Amniotic stem cell (primary cell): ENCODE results near the gene LEMD1.

Experiments
- DNase-seq: peaks from one replicate; lab custom pipeline; 2025; lab: John Stamatoyannopoulos, UW

LEMD1 gene

GRCh38 chr1:205421798-205422197 lies at the start of gene LEMD1:
Gene LEMD1, minus strand, starts transcription at chr1:205422056. Its CDS starts 1,520 bp downstream, at chr1:205420536.
- DNase-seq, result no peak

- DNase-seq, result no peak
Measured at GRCh38 chr1:205470131-205470530, 48.3 kb upstream of the LEMD1 start.

GRCh38 chr1:205466595-205467220 lies 44.9 kb upstream of the LEMD1 start:
- DNase-seq, result no peak

GRCh38 chr1:205465392-205465791 lies 43.5 kb upstream of the LEMD1 start:
- DNase-seq, result no peak

GRCh38 chr1:205458777-205459566 lies 37.1 kb upstream of the LEMD1 start:
- no peak for DNase-seq

- DNase-seq, result no peak
Measured at GRCh38 chr1:205456868-205457745, 35.3 kb upstream of the LEMD1 start.

- DNase-seq, result no peak
Measured at GRCh38 chr1:205456383-205456867, 34.6 kb upstream of the LEMD1 start.

GRCh38 chr1:205455581-205456382 lies 33.9 kb upstream of the LEMD1 start, which contains the start of gene BLACAT1:
Gene BLACAT1, minus strand, starts transcription at chr1:205456045.
- no peak for DNase-seq

GRCh38 chr1:205454903-205455335 lies 33.1 kb upstream of the LEMD1 start:
- DNase-seq, result no peak

GRCh38 chr1:205453466-205453865 lies 31.6 kb upstream of the LEMD1 start:
- DNase-seq, result no peak

- DNase-seq, result no peak
Measured at GRCh38 chr1:205452933-205453332, 31.1 kb upstream of the LEMD1 start.

- DNase-seq, result no peak
Measured at GRCh38 chr1:205452364-205452763, 30.5 kb upstream of the LEMD1 start.

GRCh38 chr1:205451759-205452164 lies 29.9 kb upstream of the LEMD1 start:
- DNase-seq, result no peak

GRCh38 chr1:205451202-205451601 lies 29.3 kb upstream of the LEMD1 start:
- no peak for DNase-seq

GRCh38 chr1:205450448-205450847 lies 28.6 kb upstream of the LEMD1 start:
- DNase-seq, result no peak

GRCh38 chr1:205449750-205450443 lies 28.0 kb upstream of the LEMD1 start:
- no peak for DNase-seq

- DNase-seq, result no peak
Measured at GRCh38 chr1:205449254-205449749, 27.4 kb upstream of the LEMD1 start.

- no peak for DNase-seq
Measured at GRCh38 chr1:205448540-205449253, 26.8 kb upstream of the LEMD1 start.

- DNase-seq, result no peak
Measured at GRCh38 chr1:205447457-205448341, 25.8 kb upstream of the LEMD1 start.
